ENCODE measurements around the gene MAPK12. TPM values are rescaled to one million over a fixed set of nuclear protein-coding genes. Genes with fewer than 3 reads are reported as not detected.
A peak's percentile ranks its signal among the peaks of the same experiment; 100 is the strongest.

The MAPK12 gene
- total RNA-seq, 1 donor from 2014 or later = 33.4 TPM

- Mint-ChIP-seq H3K4me3 (ENCODE audit: unreplicated experiment) (no peak overlapping the region), H3K4me1 (ENCODE audit: unreplicated experiment) (no peaks in the 10 kb centered on the region), H3K27me3 (ENCODE audit: unreplicated experiment) (peaks cover 9% of the 10 kb centered on the region), H3K27ac (ENCODE audit: unreplicated experiment) (no peak overlapping the region), H3K9me3 (ENCODE audit: unreplicated experiment) (no peaks in the 10 kb centered on the region), H3K36me3 (ENCODE audit: low read depth, unreplicated experiment) (peaks cover 28% of the 10 kb centered on the region)
- no peak for DNase-seq (ENCODE audit: low spot score)
- TF ChIP-seq, protein P1, sequence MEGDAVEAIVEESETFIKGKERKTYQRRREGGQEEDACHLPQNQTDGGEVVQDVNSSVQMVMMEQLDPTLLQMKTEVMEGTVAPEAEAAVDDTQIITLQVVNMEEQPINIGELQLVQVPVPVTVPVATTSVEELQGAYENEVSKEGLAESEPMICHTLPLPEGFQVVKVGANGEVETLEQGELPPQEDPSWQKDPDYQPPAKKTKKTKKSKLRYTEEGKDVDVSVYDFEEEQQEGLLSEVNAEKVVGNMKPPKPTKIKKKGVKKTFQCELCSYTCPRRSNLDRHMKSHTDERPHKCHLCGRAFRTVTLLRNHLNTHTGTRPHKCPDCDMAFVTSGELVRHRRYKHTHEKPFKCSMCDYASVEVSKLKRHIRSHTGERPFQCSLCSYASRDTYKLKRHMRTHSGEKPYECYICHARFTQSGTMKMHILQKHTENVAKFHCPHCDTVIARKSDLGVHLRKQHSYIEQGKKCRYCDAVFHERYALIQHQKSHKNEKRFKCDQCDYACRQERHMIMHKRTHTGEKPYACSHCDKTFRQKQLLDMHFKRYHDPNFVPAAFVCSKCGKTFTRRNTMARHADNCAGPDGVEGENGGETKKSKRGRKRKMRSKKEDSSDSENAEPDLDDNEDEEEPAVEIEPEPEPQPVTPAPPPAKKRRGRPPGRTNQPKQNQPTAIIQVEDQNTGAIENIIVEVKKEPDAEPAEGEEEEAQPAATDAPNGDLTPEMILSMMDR (IDR thresholded peaks at IDR 0.05; ENCODE audit: unreplicated experiment) = no peak
Measured at GRCh38 chr22:50208939-50209892, 52.3 kb downstream of the MAPK12 start.

DNA sequence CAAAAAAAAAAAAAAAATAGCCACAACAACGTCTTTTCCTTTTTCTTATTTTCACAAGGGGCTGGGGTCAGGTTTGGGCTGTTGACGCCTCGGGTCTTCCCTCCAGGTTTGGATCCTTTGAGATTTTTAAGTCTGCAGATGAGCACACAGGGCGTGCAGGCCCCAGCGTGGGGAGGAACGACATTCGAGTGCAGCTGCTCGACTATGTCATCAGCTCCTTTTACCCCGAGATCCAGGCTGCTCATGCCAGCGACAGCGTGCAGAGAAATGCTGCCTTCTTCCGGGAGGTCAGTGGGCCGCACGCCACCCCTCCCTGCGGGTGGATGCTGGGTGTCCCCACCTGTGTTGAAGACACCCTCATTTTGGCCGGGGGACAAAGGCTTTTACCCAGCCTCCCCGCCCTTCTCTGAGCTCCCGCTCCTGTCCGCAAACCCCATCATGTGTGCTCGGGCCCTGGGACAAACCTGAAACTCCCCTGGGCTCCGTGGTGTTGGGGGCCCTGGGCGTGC is 53.0 kb downstream of the MAPK12 start:
- Mint-ChIP-seq H3K4me3 (ENCODE audit: unreplicated experiment) (no peak overlapping the region), H3K36me3 (ENCODE audit: low read depth, unreplicated experiment) (peaks cover 23% of the 10 kb centered on the region)

DNA sequence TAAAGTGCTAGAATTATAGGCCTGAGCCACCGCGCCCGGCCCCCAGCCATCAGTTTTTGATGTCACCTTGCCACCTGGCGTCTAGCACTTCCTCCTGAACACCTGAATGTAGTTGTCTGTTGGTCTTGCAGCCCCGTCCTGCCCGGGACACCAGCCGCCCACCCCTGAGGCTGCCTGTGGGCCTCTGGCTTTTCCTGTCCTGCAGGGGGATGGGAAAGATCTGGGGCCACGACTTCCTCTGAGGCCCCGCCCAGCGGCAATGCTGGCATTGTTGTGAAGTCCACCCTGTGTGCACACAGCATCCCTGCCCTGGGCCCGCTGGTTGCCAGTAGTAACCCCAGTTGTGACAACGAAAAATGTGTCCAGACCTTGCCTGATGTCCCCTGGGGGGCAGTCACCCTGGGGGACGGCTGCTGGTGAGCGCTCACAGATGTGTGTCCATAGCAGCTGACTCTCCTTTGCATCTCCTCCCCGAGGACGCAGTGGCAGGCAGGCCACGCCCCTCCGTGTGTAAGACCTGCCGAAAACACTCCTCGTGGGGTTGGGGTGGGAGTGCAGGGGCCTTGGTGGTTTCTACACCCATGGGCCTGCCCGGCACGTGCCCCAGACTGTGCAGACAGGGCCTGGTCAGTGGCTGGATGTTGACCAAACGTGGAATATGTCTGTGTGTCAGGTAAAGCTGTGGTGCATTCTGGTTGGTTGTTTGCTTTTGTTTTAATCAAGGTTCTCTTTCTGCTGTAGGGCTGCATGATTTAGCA is 53.9 kb downstream of the MAPK12 start:
- TF ChIP-seq, protein P1 (IDR thresholded peaks at IDR 0.05; ENCODE audit: unreplicated experiment) = no peak
- Mint-ChIP-seq H3K36me3 (ENCODE audit: low read depth, unreplicated experiment) (peaks cover 22% of the 10 kb centered on the region), H3K9me3 (ENCODE audit: unreplicated experiment) (no peaks in the 10 kb centered on the region), H3K27me3 (ENCODE audit: unreplicated experiment) (peaks cover 10% of the 10 kb centered on the region), H3K4me3 (ENCODE audit: unreplicated experiment) (no peak overlapping the region), H3K27ac (ENCODE audit: unreplicated experiment) (peak overlapping the region; percentile 78), H3K4me1 (ENCODE audit: unreplicated experiment) (no peaks in the 10 kb centered on the region)
- no peak for DNase-seq (ENCODE audit: low spot score)

More for the DNA sequence above, 53.0 kb downstream of the MAPK12 start:
- H3K4me1 Mint-ChIP-seq (ENCODE audit: unreplicated experiment) = no peaks in the 10 kb centered on the region
- no peaks in the 10 kb centered on the region for H3K9me3 Mint-ChIP-seq (ENCODE audit: unreplicated experiment)
- peaks cover 9% of the 10 kb centered on the region for H3K27me3 Mint-ChIP-seq (ENCODE audit: unreplicated experiment)
- DNase-seq (ENCODE audit: low spot score) = no peak
- TF ChIP-seq, protein P1 (IDR thresholded peaks at IDR 0.05; ENCODE audit: unreplicated experiment) = no peak
- H3K27ac Mint-ChIP-seq (ENCODE audit: unreplicated experiment) = no peak overlapping the region

GRCh38 chr22:50206599-50206998 is 54.9 kb downstream of the MAPK12 start:
- no peak overlapping the region for H3K27ac Mint-ChIP-seq (ENCODE audit: unreplicated experiment)
- TF ChIP-seq, protein P1 (IDR thresholded peaks at IDR 0.05; ENCODE audit: unreplicated experiment) = peak; percentile 66
- H3K4me1 Mint-ChIP-seq (ENCODE audit: unreplicated experiment) = peaks cover 6% of the 10 kb centered on the region
- DNase-seq (ENCODE audit: low spot score) = peak; percentile 59
- H3K9me3 Mint-ChIP-seq (ENCODE audit: unreplicated experiment) = no peaks in the 10 kb centered on the region
- peaks cover 15% of the 10 kb centered on the region for H3K27me3 Mint-ChIP-seq (ENCODE audit: unreplicated experiment)
- H3K4me3 Mint-ChIP-seq (ENCODE audit: unreplicated experiment) = no peak overlapping the region
- peaks cover 18% of the 10 kb centered on the region for H3K36me3 Mint-ChIP-seq (ENCODE audit: low read depth, unreplicated experiment)
